Panc1 (cell line): ENCODE measurements around the gene NOTCH3. TPM values are rescaled to one million over a fixed set of nuclear protein-coding genes. Genes with fewer than 3 reads are reported as not detected.

Source experiments
- ATAC-seq: fragments of 200-7000 bp; cut with Tn5 transposase; 2 replicates; pipeline ENCODE4 v1.9.1; 2020; ENCODE audit warnings: mild to moderate bottlenecking, moderate library complexity
- BruUV-seq: library from RNA; stranded (reverse); fragments of 400-500 nt; replicated peaks from 2 replicates; lab custom pipeline; 2021; lab: Mats Ljungman, UMichigan
- CTCF ChIA-PET: fragments of 300-600 bp; sonication (Branson Sonifier 250); formaldehyde crosslinking; loops from one replicate; lab custom pipeline; 2022; ENCODE audit warnings: antibody characterized with exemption; lab: Charles Lee
- POLR2A ChIA-PET: fragments of 300-600 bp; sonication (Branson Sonifier 250); formaldehyde crosslinking; loops from one replicate; lab custom pipeline; 2022; ENCODE audit warnings: antibody characterized with exemption; lab: Charles Lee
- DNase-seq: peaks from one replicate; pipeline ENCODE4 v3.0.0-alpha.2; 2010; ENCODE audit warnings: low read depth, low spot score
- H3K27ac ChIP-seq: 2 replicates; pipeline ENCODE4 v1.5.1; 2011; ENCODE audit warnings: mild to moderate bottlenecking, low read length, inconsistent platforms
- H3K27me3 ChIP-seq: fragments of 200-500 bp; sonication (Bioruptor generic); 2 replicates; pipeline ENCODE4 v1.6.0; 2014; ENCODE audit warnings: low read length, inconsistent platforms; ENCODE audit not compliant: control insufficient read depth, insufficient read depth
- H3K36me3 ChIP-seq: fragments of 200-500 bp; sonication (Bioruptor generic); 2 replicates; pipeline ENCODE4 v1.5.1; 2014; ENCODE audit warnings: inconsistent platforms, mild to moderate bottlenecking, low read length, moderate library complexity; ENCODE audit not compliant: control insufficient read depth, insufficient read depth
- H3K4me1 ChIP-seq: 2 replicates; pipeline ENCODE4 v1.5.1; 2011; ENCODE audit warnings: inconsistent platforms, mild to moderate bottlenecking, low read length, moderate library complexity; ENCODE audit not compliant: control insufficient read depth, insufficient read depth
- H3K4me3 ChIP-seq, 2 experiments: 2 replicates each; pipeline ENCODE4 v1.5.1; 2011 to 2012; ENCODE audit warnings: low read depth in 2 of 2, low read length in 2 of 2, mild to moderate bottlenecking in 2 of 2, inconsistent platforms in 1 of 2, moderate library complexity in 1 of 2
- H3K9me3 ChIP-seq: fragments of 200-500 bp; sonication (Bioruptor generic); 2 replicates; pipeline ENCODE4 v1.5.1; 2014; ENCODE audit warnings: low read depth, mild to moderate bottlenecking, inconsistent platforms, low read length, moderate library complexity; ENCODE audit not compliant: control insufficient read depth, insufficient read depth
- CTCF ChIP-seq: fragments of 450-650 bp; IDR thresholded peaks from 2 replicates; pipeline ENCODE4 v1.5.1; 2017; ENCODE audit warnings: mild to moderate bottlenecking
- POLR2AphosphoS5 ChIP-seq: IDR thresholded peaks from 2 replicates; pipeline ENCODE4 v1.6.1; 2012; ENCODE audit warnings: mild to moderate bottlenecking, low read depth, low read length, moderate library complexity
- REST ChIP-seq, 2 experiments: IDR thresholded peaks; 2 replicates each; pipeline ENCODE4 v1.6.1; 2011 to 2012; ENCODE audit warnings: low read depth in 2 of 2, control low read depth in 1 of 2, low read length in 1 of 2, mild to moderate bottlenecking in 1 of 2, moderate library complexity in 1 of 2; ENCODE audit not compliant: insufficient read depth in 1 of 2
- SIN3A ChIP-seq: IDR thresholded peaks from 2 replicates; pipeline ENCODE4 v1.6.1; 2012; ENCODE audit warnings: low read depth, mild to moderate bottlenecking, low read length, moderate library complexity, borderline replicate concordance; ENCODE audit not compliant: insufficient read depth
- TCF7L2 ChIP-seq: IDR thresholded peaks from 2 replicates; pipeline ENCODE4 v1.6.1; 2011; ENCODE audit warnings: mild to moderate bottlenecking, low read depth, low read length, inconsistent platforms
- in situ Hi-C: cut with HindIII; loops from 2 replicates; pipeline ENCODE4 v1.10.0; 2016; ENCODE audit warnings: low sequenced_read_pairs, low pct_unique_long_range_greater_than_20kb
- intact Hi-C: fragments of 100-400 bp; cut with micrococcal nuclease; formaldehyde crosslinking; loops from one replicate; pipeline ENCODE4 v1.10.0; 2022; ENCODE audit not compliant: unreplicated experiment
- total RNA-seq: library from RNA; stranded (reverse); gene quantifications from one replicate; pipeline ENCODE4 v1.2.1, GENCODE V29; 2021; ENCODE audit not compliant: unreplicated experiment

NOTCH3 gene
- total RNA-seq, 1 experiment from 2014 or later = 5.3 TPM

GRCh38 chr19:15191514-15191913 lies 9.3 kb downstream of the NOTCH3 start:
- in situ Hi-C loops (no loop called here), intact Hi-C loops (no loop called here)
- no peak overlapping the region for H3K27ac ChIP-seq
- no peaks in the 10 kb centered on the region for H3K9me3 ChIP-seq
- no peaks in the 10 kb centered on the region for H3K36me3 ChIP-seq
- ATAC-seq (no peak), DNase-seq (no peak)
- H3K4me1 ChIP-seq = no peaks in the 10 kb centered on the region
- no peaks in the 10 kb centered on the region for H3K27me3 ChIP-seq
- TF ChIP-seq SIN3A (no peak), POLR2AphosphoS5 (no peak), CTCF (no peak), REST (IDR thresholded peaks at IDR 0.05; ENCODE audit: insufficient read depth in 1 of 2, low read depth in 2 of 2, low read length in 1 of 2) (no peak), TCF7L2 (no peak)
- no TSS peak for BruUV-seq
- POLR2A ChIA-PET = no interaction called here
- CTCF ChIA-PET = no interaction called here
- H3K4me3 ChIP-seq = no peak overlapping the region

GRCh38 chr19:15188851-15189250 lies 11.9 kb downstream of the NOTCH3 start:
- H3K36me3 ChIP-seq = no peaks in the 10 kb centered on the region
- BruUV-seq = no TSS peak
- intact Hi-C loops = no loop called here
- H3K27ac ChIP-seq = no peak overlapping the region
- in situ Hi-C loops = no loop called here
- H3K4me1 ChIP-seq = no peaks in the 10 kb centered on the region
- ChIA-PET POLR2A (no interaction called here), CTCF (no interaction called here)
- no peaks in the 10 kb centered on the region for H3K9me3 ChIP-seq
- ATAC-seq (no peak), DNase-seq (no peak)
- H3K4me3 ChIP-seq = no peak overlapping the region
- no peak for TF ChIP-seq TCF7L2
- no peak for TF ChIP-seq CTCF
- TF ChIP-seq SIN3A = no peak
- no peak for TF ChIP-seq REST (IDR thresholded peaks at IDR 0.05; ENCODE audit: insufficient read depth in 1 of 2, low read depth in 2 of 2, low read length in 1 of 2)
- TF ChIP-seq POLR2AphosphoS5 = no peak
- no peaks in the 10 kb centered on the region for H3K27me3 ChIP-seq
